ENCODE results near the gene SLC5A5.

DNA sequence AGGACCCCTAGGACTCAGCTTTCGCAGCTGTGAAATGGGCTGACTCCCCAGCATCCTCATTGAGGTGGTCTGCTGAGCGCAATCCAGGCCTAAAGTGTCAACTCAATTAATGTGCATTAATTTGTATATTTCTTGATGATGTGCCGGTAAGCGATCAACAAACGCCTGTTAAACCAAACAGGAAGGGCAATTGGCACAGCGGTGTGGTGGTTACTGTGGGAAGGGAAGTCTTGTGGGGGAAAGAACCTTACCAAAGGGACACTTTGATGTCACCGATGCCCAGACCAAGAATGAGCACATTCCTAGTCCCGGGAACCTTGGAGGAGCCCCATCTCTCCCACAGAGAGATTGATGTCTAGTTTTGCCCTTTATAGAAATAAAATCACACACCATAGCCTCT lies 25.6 kb upstream of the SLC5A5 start:
- TF ChIP-seq CTCF (IDR thresholded peaks at IDR 0.05 in 4 of 5, conservative IDR thresholded peaks at IDR 0.05 in 1 of 5) (no peak), POLR2A (IDR thresholded peaks at IDR 0.05) (no peak)
